ENCODE measurements around the gene BTBD16.

BTBD16 gene

DNA sequence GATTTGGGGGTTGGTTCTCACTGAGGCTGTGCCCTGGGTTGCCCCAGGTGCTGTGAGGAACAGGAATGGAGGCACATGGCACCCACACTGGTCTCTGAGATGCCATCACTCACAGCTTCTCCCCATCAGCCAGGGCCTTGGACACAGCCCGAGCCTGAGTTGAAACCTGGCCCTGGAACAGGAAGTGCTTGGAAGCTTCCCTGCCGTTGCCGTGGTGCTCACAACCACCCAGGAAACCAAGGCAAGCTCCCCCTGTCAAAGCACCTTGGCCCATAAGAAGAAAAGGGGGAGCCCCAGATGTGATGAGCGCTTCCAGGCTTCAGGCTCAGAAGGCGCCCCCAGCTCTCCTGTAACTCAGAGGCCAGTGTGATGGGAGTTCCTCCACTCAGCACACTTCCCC lies at the start of gene BTBD16:
Gene BTBD16 (plus strand): TSS at position 221 of the 400 bp plus-strand sequence. CDS start 3,786 bp downstream, outside the sequence.
- no peak for DNase-seq

DNA sequence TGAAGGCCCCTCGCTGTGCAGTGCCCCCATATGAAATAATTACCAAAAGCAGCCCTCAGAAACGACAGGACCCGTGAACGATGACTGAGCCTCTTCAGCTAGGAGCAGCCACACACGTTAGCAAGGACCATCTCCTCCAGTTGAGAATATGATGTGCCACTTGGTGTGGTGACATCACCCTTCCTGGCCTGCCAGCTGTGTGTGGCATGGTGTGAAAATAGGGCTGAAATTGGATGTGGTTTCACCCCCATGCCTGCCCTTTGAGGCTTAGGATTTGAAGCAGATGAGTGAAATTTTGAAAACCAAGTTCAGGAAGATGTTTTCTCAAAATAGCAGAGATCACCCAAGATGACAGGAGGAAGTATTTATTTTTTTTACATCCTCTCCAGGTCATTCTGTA lies 49.1 kb upstream of the BTBD16 start:
- DNase-seq = no peak

DNA sequence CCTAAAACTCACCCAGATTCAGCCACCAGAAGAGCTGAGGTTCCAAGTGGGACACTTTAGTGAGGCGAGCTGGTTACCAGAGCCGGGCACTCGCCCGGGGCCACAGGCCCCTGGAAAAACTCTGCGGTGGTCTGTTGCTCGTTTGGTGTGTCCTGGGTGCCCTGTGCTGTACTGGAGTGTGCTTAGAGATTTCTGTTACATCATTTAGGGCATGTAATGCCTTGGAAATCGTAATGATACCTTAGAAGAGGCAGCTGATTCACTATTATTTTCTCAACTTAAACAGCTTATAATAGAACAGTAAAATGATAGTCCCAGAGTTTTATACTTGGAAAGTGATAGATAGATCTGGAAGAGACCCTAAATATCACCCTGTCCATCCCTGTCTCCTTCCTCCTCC lies 48.5 kb upstream of the BTBD16 start:
- DNase-seq = no peak

DNA sequence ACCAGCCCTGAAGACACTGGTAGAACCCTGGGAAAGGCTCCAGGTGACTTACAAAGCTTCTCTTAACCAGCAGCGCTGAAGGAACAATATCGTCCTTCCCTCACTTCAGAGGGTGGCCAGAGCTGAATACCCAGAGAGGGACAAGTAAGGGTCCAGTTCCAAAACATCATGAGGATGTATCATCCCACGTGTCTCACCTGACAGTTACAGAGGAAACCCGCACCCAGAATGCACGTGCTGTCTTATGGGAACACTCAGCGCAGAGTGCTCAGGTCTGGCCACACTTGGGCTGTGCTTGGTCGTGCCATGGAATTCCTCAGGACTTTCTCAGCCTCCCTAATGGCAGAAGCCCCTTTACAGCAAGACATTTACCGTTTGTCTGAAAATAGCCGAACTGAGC lies 46.9 kb upstream of the BTBD16 start:
- DNase-seq = no peak

DNA sequence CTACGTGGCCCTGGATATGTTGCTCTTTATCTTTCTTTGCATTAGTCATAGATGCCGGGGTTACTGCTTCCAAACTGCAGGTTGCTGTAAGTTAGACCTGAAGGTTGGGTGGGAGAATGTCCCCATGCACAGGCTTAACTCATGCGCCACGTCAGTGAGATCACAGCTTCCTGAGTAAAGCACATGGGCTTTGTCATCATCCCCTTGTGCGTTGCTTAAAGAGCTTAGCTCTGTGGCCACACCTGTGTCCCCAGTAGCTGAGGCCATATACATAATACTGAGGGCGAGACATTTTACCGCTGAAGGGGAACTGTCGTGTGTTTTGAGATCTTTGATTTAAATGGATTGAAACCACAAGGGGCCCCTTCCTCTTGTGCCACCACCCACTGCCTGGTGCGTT lies 45.8 kb upstream of the BTBD16 start:
- DNase-seq = no peak

DNA sequence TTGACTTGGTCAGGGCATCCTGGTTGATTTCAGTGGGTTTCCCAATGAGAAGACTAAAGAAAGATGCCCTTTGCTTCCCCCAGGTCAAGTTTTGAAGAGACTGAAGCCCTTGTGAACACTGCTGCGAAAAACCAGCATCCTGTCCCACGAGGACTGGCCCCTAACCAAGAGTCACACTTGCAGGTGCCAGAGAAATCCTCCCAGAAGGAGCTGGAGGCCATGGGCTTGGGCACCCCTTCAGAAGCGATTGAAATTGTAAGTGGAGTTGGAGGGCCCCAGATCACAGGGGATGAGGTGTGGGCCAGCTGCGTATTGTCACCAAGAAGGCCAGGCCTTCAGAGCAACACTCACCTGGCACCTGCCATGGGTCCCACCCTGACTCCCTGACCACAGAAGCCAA lies 43.3 kb upstream of the BTBD16 start:
- no peak for DNase-seq

DNA sequence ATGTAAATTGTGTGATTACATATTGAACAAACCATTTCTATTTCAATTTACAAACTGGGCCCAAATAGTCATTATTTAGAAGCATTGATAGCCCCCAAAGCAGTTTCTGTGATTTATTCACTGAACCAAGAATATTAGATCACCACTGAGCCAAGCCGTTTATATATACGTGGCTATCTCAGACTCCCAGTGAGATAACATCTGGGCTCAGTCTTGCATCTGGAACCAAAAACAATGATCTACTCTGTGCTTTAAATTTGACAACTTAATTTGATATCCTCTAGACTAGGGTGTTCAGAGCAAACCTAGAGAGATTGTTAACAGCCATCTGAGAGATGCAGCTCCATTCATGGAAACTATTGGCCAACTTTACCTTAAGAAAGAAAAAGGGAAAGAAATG lies 41.4 kb upstream of the BTBD16 start:
- DNase-seq = no peak

DNA sequence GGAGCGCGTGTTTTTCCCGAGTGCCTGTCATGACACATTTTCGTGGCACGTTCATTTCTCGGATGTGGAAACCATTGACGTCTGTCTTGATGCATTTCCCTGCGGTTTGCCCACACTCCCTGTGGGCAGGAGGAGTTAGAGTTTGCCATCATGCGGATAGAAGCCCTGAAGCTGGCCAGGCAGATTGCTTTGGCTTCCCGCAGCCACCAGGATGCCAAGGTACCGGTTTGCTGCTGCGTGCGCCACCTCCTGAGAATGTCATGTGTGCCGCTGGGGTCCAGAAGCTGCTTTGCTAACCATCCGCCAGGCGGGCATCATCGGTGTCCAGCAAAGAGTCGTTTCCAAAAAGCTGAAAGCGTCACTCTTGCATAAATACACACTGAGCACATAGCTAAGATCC lies 40.9 kb upstream of the BTBD16 start:
- DNase-seq = no peak

DNA sequence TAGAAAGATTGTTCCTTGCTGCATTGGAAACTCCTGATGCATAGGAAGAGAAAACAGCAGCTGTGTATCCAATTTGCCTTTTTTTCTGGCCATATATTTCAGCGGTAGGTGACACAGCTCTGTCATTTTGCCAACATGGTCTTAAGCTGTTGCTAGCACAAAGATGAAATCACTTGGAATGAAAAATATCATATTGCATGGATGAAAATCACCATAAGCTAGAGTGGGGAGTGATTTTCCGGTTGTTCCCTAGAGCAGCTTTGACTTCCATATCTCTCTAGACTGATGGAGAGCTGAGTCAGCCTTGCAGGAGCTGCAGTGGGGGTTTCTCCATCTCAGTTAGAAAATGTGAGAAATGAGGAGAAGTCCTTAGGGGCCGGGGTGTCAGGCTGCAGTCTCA lies 38.3 kb upstream of the BTBD16 start:
- DNase-seq = no peak

DNA sequence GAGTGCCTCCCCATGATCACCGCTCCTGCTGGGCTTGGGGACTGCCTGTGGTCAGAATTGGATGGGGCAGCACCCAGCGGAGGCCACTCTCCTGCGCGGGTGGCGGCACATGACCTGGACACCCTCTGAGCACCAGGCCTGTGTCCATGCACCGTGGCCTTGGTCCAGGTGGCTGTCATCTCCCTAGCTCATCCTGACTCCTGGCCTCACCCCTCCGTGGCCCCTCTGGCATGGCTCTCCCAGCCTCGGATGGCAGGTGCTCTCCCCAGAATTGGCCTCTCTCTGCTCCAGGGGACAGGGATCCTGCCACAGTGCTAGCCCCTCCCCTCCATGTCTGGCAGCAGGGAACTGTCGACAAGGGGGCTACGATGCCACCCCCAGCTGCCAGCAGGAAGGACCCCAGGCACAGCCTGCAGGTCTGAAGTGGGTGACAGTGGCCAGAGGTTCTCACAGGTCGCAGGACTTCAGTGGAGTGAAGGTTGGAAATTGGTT lies 37.2 kb upstream of the BTBD16 start:
- DNase-seq = no peak

DNA sequence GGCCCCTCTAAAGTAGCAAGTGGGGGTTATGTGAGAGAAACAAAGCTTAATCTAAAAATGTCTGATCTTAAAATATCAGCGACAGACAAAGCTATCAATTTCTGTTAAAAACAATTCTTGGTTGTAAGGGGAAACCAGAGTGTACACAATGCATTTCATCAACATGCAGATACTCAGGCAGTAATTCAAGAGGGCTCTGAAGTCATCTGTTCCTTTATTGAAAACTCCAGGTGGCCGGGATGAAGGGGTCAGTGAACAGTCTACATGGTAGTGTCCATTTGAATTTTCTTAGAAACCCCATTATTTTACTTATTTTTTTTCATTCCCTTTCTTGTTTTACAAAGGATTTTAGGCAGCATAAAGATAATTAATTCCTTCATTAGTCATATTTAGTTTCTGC lies 36.7 kb upstream of the BTBD16 start:
- no peak for DNase-seq

DNA sequence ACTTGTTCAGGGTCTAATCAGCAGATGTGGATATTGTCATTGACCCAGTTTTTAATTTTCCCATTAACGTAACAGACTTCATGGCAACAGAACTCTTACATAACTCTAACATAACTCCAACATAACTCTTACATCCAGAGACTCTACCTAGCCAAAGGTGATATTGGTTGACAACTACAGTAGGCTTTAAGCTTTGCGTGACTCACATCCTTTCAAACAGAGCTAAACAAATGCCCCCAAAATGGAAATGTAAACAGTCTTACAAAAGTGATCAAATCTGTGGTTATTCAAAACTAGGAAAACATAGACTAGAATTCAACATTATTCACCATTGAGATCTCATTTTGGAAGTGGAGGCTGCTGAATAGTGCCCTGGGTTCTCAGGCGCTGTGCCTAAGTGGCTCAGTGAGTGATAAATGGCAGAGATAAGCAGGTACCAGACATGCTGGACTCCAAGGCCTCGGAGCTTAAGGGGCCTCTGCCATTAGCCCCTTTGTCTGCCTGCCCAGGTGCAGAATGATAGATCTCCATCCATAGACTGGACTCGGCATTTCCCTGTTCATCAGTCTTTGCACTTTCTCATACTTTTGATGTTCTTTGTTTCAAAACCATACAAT lies 34.3 kb upstream of the BTBD16 start:
- DNase-seq = no peak

DNA sequence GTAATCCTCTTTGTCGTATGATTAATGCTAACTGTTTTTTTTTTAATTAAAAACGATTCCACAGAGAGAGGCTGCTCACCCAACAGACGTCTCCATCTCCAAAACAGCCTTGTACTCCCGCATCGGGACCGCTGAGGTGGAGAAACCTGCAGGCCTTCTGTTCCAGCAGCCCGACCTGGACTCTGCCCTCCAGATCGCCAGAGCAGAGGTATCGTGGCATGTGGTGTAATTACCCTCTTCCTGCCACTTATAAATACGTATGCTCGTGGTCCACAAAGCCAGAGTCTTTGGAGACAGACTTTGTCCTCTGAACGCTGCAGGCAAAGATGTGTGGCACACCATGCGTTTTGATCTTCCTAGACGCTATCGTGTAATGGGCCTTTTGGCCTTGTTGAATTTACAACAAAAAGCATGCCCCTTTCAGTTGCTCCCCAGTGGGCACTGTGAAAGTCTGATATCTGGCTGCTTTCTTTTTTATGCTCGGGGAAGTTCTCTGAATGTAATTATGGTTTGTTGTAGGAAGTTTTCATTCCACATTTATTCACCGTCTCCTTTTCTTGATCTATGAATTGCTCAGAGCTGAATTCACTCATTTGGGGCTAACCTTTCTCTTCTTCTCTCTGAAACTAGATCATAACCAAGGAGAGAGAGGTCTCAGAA lies 33.6 kb upstream of the BTBD16 start:
- no peak for DNase-seq

DNA sequence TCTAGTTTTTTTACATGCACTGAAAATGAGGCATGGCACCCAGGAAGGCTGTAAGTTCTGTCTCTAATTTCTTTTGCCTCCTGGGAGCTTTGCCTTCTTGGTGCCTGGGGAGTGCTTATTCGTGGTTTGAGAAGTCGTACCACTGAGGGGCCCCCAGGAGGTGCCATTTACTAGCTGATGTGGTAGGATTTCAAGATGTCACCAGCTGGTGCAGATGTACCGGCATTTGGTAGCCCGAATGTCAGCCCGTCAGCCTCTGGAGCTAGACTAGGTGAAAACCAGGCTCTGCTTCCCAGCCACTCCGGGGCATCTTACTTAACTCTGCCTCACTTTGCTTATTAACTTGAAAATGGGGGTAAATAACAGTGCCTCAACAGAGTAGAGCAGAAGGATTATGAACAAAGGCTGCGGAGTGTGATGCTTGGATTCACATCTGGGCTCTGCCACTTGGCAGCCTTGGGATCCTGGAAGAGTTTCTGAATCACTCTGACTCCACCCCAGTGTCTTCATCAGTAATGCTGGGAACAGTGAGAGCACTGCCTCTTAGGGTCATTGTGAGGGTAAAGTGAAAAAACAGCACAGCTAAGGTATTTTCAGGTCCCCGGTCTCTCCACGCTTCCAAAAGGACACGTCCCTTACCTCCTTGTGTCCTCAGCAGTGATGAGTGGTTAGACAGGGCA lies 31.4 kb upstream of the BTBD16 start:
- DNase-seq = no peak

DNA sequence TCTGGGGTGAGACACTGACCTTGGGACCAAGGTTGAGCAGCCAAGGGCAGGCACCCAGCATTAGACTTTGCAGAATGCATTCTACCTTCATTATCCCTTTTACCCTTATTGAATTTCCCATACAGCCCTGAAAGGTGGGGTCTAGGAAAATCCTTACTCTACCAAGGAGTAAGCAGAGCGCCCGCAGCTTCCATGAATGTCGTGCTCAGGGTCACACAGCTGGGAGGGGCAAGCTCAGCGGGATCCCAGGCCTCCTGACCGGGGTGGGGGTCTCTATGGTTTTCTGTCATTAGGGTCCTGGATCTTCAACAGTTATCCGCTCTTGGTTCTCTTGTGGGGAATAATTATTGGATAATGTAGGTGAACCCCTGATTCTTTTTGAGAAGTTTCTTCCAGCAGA lies 30.7 kb upstream of the BTBD16 start:
- no peak for DNase-seq

DNA sequence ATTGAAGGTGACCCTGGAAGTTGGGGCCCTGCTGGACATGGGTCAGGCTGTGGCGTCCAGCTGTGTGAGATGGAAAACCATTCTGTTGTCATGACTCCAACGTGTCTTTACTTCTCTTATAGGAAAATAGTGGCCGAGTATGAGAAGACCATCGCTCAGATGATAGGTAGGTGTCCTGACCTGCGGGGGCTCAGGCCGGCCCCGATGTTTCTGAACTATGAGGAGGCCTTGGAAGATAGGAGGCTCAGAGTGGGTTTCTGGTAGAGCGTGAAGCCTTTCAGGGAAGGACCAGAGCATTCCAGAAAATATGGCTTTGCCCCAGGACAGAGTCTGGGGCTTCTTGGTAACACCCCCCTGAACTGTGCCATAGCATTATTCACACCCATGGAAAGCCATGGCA lies 29.3 kb upstream of the BTBD16 start:
- no peak for DNase-seq

DNA sequence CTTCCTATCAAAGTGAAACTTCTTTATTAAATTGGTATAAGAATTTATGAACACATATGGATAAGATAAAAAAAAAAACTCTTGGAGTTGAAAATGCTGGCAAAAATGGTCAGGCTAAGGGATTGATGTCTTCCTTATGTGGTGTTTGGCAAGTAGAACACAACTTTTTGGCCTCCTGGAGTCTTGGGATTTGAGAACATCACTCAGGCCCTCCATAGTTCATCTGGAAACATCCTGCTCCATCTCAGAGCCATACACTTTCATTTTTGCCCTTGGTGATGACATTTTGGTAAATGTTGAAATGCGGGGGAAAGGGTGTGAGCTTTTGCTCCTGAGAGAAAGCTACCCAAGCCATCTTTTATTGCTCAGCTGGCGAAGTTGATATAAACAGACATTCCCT lies 27.5 kb upstream of the BTBD16 start:
- DNase-seq = no peak

DNA sequence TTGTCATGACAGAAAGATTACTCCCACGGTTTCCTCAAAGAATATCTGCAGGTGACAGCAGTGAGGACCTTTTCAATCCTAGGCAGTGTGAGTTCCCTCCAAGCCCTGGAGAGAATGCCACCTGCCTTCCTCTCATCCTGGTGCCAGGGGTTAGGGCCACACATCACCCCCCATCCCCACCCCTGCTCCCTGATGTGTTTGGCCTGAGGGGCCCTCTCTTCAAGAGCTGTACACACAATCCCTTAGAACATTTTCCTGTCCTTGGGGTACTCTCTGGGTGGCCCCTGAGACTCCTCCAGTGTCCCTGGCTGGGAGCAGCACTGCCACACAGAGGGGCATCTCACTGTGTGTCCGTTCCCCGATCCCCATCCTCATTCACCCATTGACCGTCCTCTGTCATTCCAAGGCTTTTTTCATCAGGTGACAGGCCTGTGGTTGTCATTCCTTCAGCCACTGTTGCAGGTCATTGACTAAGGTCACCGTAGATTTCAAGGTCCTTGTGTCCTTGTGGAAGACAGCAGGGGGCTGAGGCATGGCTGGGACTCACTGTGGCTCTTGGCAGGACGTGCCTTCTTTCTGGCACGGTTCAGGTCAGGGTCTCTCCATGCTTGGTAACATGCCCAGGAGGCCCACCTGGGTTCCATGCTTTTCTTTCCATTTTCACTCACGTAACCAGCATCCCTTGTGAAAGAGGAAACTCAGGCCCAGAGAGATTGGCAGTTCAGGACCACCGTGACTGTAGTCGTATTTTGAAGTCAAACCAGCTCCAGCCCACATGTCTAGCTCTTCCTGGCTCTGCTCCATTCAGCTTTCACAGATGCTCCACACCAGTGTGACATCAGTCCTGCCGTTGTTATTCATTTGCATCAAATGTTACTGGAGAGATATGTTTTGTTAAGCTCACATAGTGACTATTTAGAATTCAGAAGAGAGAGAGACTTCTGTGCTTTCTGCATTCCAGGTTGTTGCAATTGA lies 26.8 kb upstream of the BTBD16 start:
- DNase-seq = no peak

DNA sequence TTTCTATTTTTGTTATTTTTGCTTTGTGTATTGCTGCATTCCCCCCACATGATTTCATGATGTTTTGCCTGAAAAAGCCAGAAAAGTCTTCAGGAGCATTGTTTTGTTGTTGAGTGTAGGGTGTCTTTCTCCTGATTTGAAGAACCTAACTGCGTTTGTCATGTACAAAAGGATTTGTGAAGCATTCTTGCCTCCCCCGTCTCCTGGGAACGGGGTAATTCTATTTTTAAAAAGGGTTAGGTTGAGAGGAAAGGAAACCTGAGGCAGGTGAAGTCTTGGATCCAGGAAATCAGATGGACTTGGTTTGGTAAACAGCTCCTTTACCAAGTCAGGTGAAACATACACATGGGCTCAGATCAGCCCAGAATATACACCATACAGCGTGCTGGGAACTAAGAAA lies 26.0 kb upstream of the BTBD16 start:
- no peak for DNase-seq

DNA sequence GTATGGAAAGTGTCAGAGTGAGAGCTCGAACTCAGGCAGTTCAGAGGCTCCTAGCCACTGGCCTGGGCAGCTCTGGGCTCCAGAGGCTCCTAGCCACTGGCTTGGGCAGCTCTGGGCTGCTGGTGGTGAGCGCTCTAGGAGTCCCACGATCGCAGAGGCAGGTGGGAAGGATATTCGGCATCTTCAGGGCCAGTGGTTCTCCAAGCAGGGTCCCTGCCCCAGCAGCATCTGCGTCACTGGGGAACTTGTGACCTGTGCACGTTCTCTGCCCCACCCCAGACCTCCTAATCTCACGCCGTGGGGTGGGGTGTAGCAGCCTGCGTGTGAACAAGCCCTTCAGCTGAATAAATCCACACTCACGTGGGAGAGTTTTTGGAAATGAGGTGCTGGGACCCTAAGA lies 25.2 kb upstream of the BTBD16 start:
- no peak for DNase-seq

DNA sequence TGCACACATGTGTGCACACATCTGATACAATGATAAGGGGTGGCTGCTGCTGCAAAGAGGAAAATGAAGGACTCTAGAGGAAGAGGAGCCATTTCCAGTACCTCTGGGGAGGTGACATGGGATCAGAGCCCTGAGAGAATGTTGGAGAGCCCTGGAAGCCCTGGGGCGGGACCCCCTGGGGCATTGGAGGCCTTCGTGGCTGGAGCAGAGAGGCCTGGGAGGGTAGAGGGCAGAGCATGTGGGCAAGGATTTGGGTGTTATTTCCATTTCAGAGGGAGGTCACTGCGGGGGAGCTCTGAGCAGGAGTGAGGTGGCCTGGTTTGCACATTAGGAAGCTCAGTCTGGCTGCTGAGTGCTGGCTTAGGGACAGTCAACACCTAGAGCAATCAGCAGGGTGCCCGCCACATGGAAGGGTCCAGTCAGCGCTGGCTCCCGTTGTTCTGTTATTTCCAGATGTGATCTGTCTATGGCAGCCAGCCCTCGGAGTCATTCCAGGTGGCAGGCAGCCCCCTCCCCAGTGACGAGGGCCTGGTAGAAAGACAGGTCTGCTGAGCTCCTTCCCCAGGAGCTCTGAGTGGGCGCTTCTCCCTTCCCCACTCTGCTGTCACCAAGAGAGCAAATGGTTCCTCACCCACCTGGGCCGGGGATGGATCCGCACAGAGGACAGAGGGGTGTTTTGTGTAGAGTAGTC lies 24.1 kb upstream of the BTBD16 start:
- no peak for DNase-seq
